Breast epithelium (tissue), 4 donors: ENCODE results near the gene PLSCR1. TPM values are rescaled to one million over a fixed set of nuclear protein-coding genes. Genes with fewer than 3 reads are reported as not detected.

ENCODE experiments used
- DNase-seq, 2 donors: peaks; one replicate each; pipeline ENCODE4 v3.0.0-alpha.2; 2019; ENCODE audit warnings: low spot score in 2 of 2
- H3K27ac ChIP-seq, 2 donors: fragments of 200-600 bp; sonication (generic) in 1 of 2; one replicate each; pipeline ENCODE4 v1.5.1; 2016 to 2019; ENCODE audit warnings: mild to moderate bottlenecking in 1 of 2
- H3K27me3 ChIP-seq, 2 donors: fragments of 200-600 bp; sonication (generic) in 1 of 2; one replicate each; pipeline versions ENCODE4 v1.5.1 to v1.6.0; 2017 to 2019; ENCODE audit warnings: control low read depth in 1 of 2, mild to moderate bottlenecking in 1 of 2
- H3K36me3 ChIP-seq: fragments of 200-600 bp; one replicate; pipeline ENCODE4 v1.5.1; 2019
- H3K4me1 ChIP-seq, 2 donors: fragments of 200-600 bp; sonication (generic); one replicate each; pipeline ENCODE4 v1.5.1; 2016 to 2019; ENCODE audit warnings: control low read depth in 1 of 2
- H3K4me3 ChIP-seq, 3 donors: fragments of 200-600 bp; sonication (generic); 1 replicate in 2 of 3; 2 replicates in 1 of 3; pipeline ENCODE4 v1.5.1; 2016 to 2019; ENCODE audit warnings: mild to moderate bottlenecking in 3 of 3, moderate library complexity in 2 of 3
- H3K9me3 ChIP-seq, 2 donors: fragments of 200-600 bp; sonication (generic) in 1 of 2; one replicate each; pipeline ENCODE4 v1.5.1; 2016 to 2019; ENCODE audit warnings: control low read depth in 1 of 2
- CTCF ChIP-seq, 3 donors: fragments of 450-650 bp; IDR thresholded peaks; one replicate each; pipeline ENCODE4 v1.5.1; 2016 to 2017; ENCODE audit warnings: antibody characterized with exemption in 3 of 3, mild to moderate bottlenecking in 3 of 3, moderate library complexity in 3 of 3
- POLR2A ChIP-seq: fragments of 450-650 bp; IDR thresholded peaks from one replicate; pipeline ENCODE4 v1.6.1; 2016; ENCODE audit warnings: antibody characterized with exemption, mild to moderate bottlenecking, moderate library complexity
- POLR2AphosphoS5 ChIP-seq, 3 donors: sonication (generic); formaldehyde crosslinking; IDR thresholded peaks; one replicate each; pipeline ENCODE4 v1.6.1; 2017; ENCODE audit warnings: antibody characterized with exemption in 3 of 3
- intact Hi-C: fragments of 100-400 bp; cut with DNase I; formaldehyde crosslinking; loops from one replicate; pipeline ENCODE4 v1.15.1; 2023; ENCODE audit warnings: low total_unique reads
- total RNA-seq, 3 donors: library from RNA; depleted of rRNA; stranded (reverse); fragments of >200 nt; gene quantifications; one replicate each; pipeline ENCODE4 v1.1.0, GENCODE V29; 2016

PLSCR1 gene
- total RNA-seq, 3 donors from 2014 or later, result 81.8 to 149 (median 148) TPM

GRCh38 chr3:146496726-146497125, 47.7 kb downstream of the PLSCR1 start:
- no peaks in the 10 kb centered on the region for H3K4me1 ChIP-seq
- no peak overlapping the region for H3K4me3 ChIP-seq
- no peak for TF ChIP-seq CTCF (IDR thresholded peaks at IDR 0.05)
- no peaks in the 10 kb centered on the region for H3K27me3 ChIP-seq
- no peaks in the 10 kb centered on the region for H3K9me3 ChIP-seq
- no peaks in the 10 kb centered on the region for H3K36me3 ChIP-seq
- no peak for DNase-seq
- H3K27ac ChIP-seq, result no peak overlapping the region
- intact Hi-C loops, result no loop called here

- no peak for TF ChIP-seq POLR2A
- TF ChIP-seq CTCF (IDR thresholded peaks at IDR 0.05), result no peak
- no peak for TF ChIP-seq POLR2AphosphoS5 (IDR thresholded peaks at IDR 0.05)
- H3K27me3 ChIP-seq, result no peaks in the 10 kb centered on the region
- no peaks in the 10 kb centered on the region for H3K36me3 ChIP-seq
- no peak for DNase-seq
- H3K27ac ChIP-seq, result no peak overlapping the region
- no peak overlapping the region for H3K4me3 ChIP-seq
- intact Hi-C loops, result no loop called here
- no peaks in the 10 kb centered on the region for H3K4me1 ChIP-seq
- peaks cover 0 to 2% of the 10 kb centered on the region in 2 donors for H3K9me3 ChIP-seq
Observed at GRCh38 chr3:146496251-146496650, 48.2 kb downstream of the PLSCR1 start.

- Histone ChIP-seq H3K27ac (no peak overlapping the region), H3K4me1 (no peaks in the 10 kb centered on the region), H3K27me3 (no peaks in the 10 kb centered on the region), H3K36me3 (no peaks in the 10 kb centered on the region), H3K9me3 (peaks cover 0 to 10% of the 10 kb centered on the region in 2 donors), H3K4me3 (no peak overlapping the region)
- DNase-seq, result no peak
- TF ChIP-seq CTCF (IDR thresholded peaks at IDR 0.05) (no peak), POLR2AphosphoS5 (IDR thresholded peaks at IDR 0.05) (no peak), POLR2A (no peak)
- intact Hi-C loops, result no loop called here
Observed at GRCh38 chr3:146493761-146494160, 50.6 kb downstream of the PLSCR1 start.

GRCh38 chr3:146493221-146493620, 51.2 kb downstream of the PLSCR1 start:
- no peaks in the 10 kb centered on the region for H3K36me3 ChIP-seq
- H3K4me1 ChIP-seq, result no peaks in the 10 kb centered on the region
- no peak overlapping the region for H3K4me3 ChIP-seq
- no peaks in the 10 kb centered on the region for H3K27me3 ChIP-seq
- no peak for DNase-seq
- H3K9me3 ChIP-seq, result peaks cover 0 to 10% of the 10 kb centered on the region in 2 donors
- no peak overlapping the region for H3K27ac ChIP-seq
- intact Hi-C loops, result no loop called here
- TF ChIP-seq CTCF (IDR thresholded peaks at IDR 0.05) (no peak), POLR2A (no peak), POLR2AphosphoS5 (IDR thresholded peaks at IDR 0.05) (no peak)

- DNase-seq, result no peak
- Histone ChIP-seq H3K9me3 (peaks cover 0 to 10% of the 10 kb centered on the region in 2 donors), H3K4me1 (no peaks in the 10 kb centered on the region), H3K27me3 (no peaks in the 10 kb centered on the region), H3K36me3 (no peaks in the 10 kb centered on the region), H3K27ac (no peak overlapping the region), H3K4me3 (no peak overlapping the region)
- intact Hi-C loops, result no loop called here
- TF ChIP-seq POLR2A (no peak), POLR2AphosphoS5 (IDR thresholded peaks at IDR 0.05) (no peak), CTCF (IDR thresholded peaks at IDR 0.05) (no peak)
Observed at GRCh38 chr3:146491303-146491702, 53.1 kb downstream of the PLSCR1 start.
